ENCODE results near the gene SMAD7. TPM values are rescaled to one million over a fixed set of nuclear protein-coding genes. Genes with fewer than 3 reads are reported as not detected.

The SMAD7 gene
- total RNA-seq, 2 experiments from 2014 or later: 244 to 254 TPM

GRCh38 chr18:48997681-48997984 is 46.9 kb upstream of the SMAD7 start:
- intact Hi-C loops (cut with DNase I, micrococcal nuclease): loop anchor here in 1 of 2 experiments (5.0 kb wide), 1 partner anchor 45 kb away; the partner anchor contains the start of gene SMAD7
- TF ChIP-seq CTCF (IDR thresholded peaks at IDR 0.05): no peak
- H3K4me1 Mint-ChIP-seq (ENCODE audit: low read depth): peaks cover 21% of the 10 kb centered on the region
- no peaks in the 10 kb centered on the region for H3K36me3 Mint-ChIP-seq (ENCODE audit: low read depth)
- H3K27ac ChIP-seq (ENCODE audit: low read depth in 1 of 2, low read length in 2 of 2): no peak overlapping the region
- ChIA-PET POLR2A (interaction anchor here (0.7 to 1.6 kb wide), 5 partner anchors 14 to 53 kb away, joined by 3 to 12 read pairs (median 4); partner anchors contain the start of gene SMAD7), CTCF (interaction anchor here (0.7 to 1.7 kb wide), 7 partner anchors 42 to 489 kb away, joined by 3 to 6 read pairs (median 3); partner anchors contain the start of gene C18orf32)
- no peaks in the 10 kb centered on the region for H3K36me3 ChIP-seq (ENCODE audit: insufficient read depth, low read length)
- H3K4me3 ChIP-seq (ENCODE audit: low read length): no peak overlapping the region
- peak overlapping the region; percentile 1 for H3K4me3 Mint-ChIP-seq
- H3K9me3 Mint-ChIP-seq: no peaks in the 10 kb centered on the region
- ATAC-seq (ENCODE audit: poor library complexity): no peak
- H3K9me3 ChIP-seq (ENCODE audit: control insufficient read depth in 1 of 2, insufficient read depth in 1 of 2, low read length in 2 of 2): no peaks in the 10 kb centered on the region
- H3K27me3 Mint-ChIP-seq: no peaks in the 10 kb centered on the region
- peaks cover 27% of the 10 kb centered on the region for H3K4me1 ChIP-seq (ENCODE audit: insufficient read depth, low read length)
- peak overlapping the region; percentile 85 for H3K27ac Mint-ChIP-seq
- H3K27me3 ChIP-seq (ENCODE audit: control insufficient read depth in 1 of 2, insufficient read depth in 2 of 2, low read length in 2 of 2): no peaks in the 10 kb centered on the region
- no peak for DNase-seq

- TF ChIP-seq CTCF (IDR thresholded peaks at IDR 0.05): no peak
- Mint-ChIP-seq H3K4me1 (ENCODE audit: low read depth) (peaks cover 21% of the 10 kb centered on the region), H3K36me3 (ENCODE audit: low read depth) (no peaks in the 10 kb centered on the region), H3K27me3 (no peaks in the 10 kb centered on the region), H3K27ac (peak overlapping the region; percentile 85), H3K4me3 (peak overlapping the region; percentile 25), H3K9me3 (no peaks in the 10 kb centered on the region)
- H3K36me3 ChIP-seq (ENCODE audit: insufficient read depth, low read length): no peaks in the 10 kb centered on the region
- ATAC-seq (ENCODE audit: poor library complexity) (peak; percentile 92), DNase-seq (peak in 9 of 14 experiments; percentile 17 to 85 (median 38))
- ChIA-PET POLR2A (interaction anchor here (0.6 to 1.6 kb wide), 7 partner anchors 8 to 340 kb away, joined by 3 to 12 read pairs (median 4); partner anchors contain the start of gene SMAD7), CTCF (interaction anchor here (0.8 to 1.7 kb wide), 7 partner anchors 14 to 490 kb away, joined by 3 to 6 read pairs (median 5); partner anchors contain the start of gene C18orf32)
- no peak overlapping the region for H3K4me3 ChIP-seq (ENCODE audit: low read length)
- peaks cover 27% of the 10 kb centered on the region for H3K4me1 ChIP-seq (ENCODE audit: insufficient read depth, low read length)
- no peaks in the 10 kb centered on the region for H3K9me3 ChIP-seq (ENCODE audit: control insufficient read depth in 1 of 2, insufficient read depth in 1 of 2, low read length in 2 of 2)
- H3K27me3 ChIP-seq (ENCODE audit: control insufficient read depth in 1 of 2, insufficient read depth in 2 of 2, low read length in 2 of 2): no peaks in the 10 kb centered on the region
- peak overlapping the region in 1 of 2 donors; percentile 63 for H3K27ac ChIP-seq (ENCODE audit: low read depth in 1 of 2, low read length in 2 of 2)
- intact Hi-C loops (cut with DNase I, micrococcal nuclease): loop anchor here in 1 of 2 experiments (5.0 kb wide), 1 partner anchor 45 kb away; the partner anchor contains the start of gene SMAD7
Observed at GRCh38 chr18:48996901-48997463, 46.2 kb upstream of the SMAD7 start.

GRCh38 chr18:48996041-48996440 is 45.3 kb upstream of the SMAD7 start:
- intact Hi-C loops (cut with DNase I, micrococcal nuclease): loop anchor here in 1 of 2 experiments (5.0 kb wide), 1 partner anchor 44 kb away; the partner anchor contains the start of gene SMAD7
- no peaks in the 10 kb centered on the region for H3K36me3 ChIP-seq (ENCODE audit: insufficient read depth, low read length)
- H3K36me3 Mint-ChIP-seq (ENCODE audit: low read depth): no peaks in the 10 kb centered on the region
- no peaks in the 10 kb centered on the region for H3K9me3 ChIP-seq (ENCODE audit: control insufficient read depth in 1 of 2, insufficient read depth in 1 of 2, low read length in 2 of 2)
- no peak overlapping the region for H3K4me3 Mint-ChIP-seq
- no peaks in the 10 kb centered on the region for H3K9me3 Mint-ChIP-seq
- ATAC-seq (ENCODE audit: poor library complexity) (no peak), DNase-seq (no peak)
- peaks cover 21% of the 10 kb centered on the region for H3K4me1 Mint-ChIP-seq (ENCODE audit: low read depth)
- no peaks in the 10 kb centered on the region for H3K27me3 ChIP-seq (ENCODE audit: control insufficient read depth in 1 of 2, insufficient read depth in 2 of 2, low read length in 2 of 2)
- H3K4me1 ChIP-seq (ENCODE audit: insufficient read depth, low read length): peaks cover 27% of the 10 kb centered on the region
- CTCF ChIA-PET: interaction anchor here (0.6 kb wide), 1 partner anchor 419 kb away, joined by 3 read pairs; no protein-coding TSS in a partner anchor
- peak overlapping the region; percentile 85 for H3K27ac Mint-ChIP-seq
- H3K27me3 Mint-ChIP-seq: no peaks in the 10 kb centered on the region
- H3K27ac ChIP-seq (ENCODE audit: low read depth in 1 of 2, low read length in 2 of 2): no peak overlapping the region
- POLR2A ChIA-PET: interaction anchor here (1.3 kb wide), 1 partner anchor 44 kb away, joined by 3 read pairs; no protein-coding TSS in a partner anchor
- no peak for TF ChIP-seq CTCF (IDR thresholded peaks at IDR 0.05)
- H3K4me3 ChIP-seq (ENCODE audit: low read length): no peak overlapping the region
